OCI-M2 (cell line): ENCODE data around the gene MICU1.
A peak's percentile ranks its signal among the peaks of the same experiment; 100 is the strongest.
"Not testable (repeated sequence)": the region's sequence is repeated elsewhere in the genome, so short reads cannot be mapped to it uniquely, and the experiment has no call there.

ENCODE experiments used
- DNase-seq: peaks from one replicate; lab custom pipeline; 2025; ENCODE audit not compliant: unreplicated experiment; lab: John Stamatoyannopoulos, UW

MICU1 gene

DNA sequence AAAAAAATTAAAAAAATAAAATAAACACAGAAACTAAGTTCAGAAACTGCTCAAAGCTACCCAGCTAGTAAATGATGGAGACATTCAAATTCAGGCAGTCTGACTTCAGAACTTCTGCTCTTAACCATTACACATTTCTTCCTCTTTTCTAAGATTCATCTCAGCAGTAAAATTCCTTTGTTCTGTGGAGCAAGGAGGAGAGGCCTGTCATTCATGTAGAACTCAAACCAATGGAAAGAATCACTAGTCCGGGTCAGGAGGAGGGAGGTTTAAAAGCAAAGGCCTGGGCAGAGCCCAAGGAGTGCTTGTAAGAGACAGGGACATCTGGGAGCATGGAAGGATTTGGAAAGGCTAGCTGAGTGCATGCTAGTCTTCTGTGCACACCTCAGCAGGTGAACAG, 233.3 kb downstream of the MICU1 start:
- DNase-seq, result no peak

DNA sequence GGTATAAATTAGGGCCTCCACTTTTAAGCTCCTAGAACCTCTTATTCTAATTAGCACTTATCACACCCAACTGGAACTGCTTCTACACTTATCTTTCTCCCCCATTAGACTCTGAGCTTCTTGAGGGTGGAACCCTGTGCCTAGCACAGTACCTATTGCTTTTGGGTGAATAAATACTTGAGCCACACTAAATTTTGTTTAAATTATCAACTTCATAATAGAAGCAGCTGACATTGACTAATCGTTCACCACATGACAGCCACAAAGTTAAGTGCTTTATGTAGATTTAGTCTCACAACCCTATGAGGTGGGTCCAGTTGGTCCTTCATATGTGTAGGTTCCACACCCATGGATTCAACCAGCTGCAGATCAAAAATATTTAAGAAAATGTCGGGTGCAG, 235.1 kb downstream of the MICU1 start:
- no peak for DNase-seq

DNA sequence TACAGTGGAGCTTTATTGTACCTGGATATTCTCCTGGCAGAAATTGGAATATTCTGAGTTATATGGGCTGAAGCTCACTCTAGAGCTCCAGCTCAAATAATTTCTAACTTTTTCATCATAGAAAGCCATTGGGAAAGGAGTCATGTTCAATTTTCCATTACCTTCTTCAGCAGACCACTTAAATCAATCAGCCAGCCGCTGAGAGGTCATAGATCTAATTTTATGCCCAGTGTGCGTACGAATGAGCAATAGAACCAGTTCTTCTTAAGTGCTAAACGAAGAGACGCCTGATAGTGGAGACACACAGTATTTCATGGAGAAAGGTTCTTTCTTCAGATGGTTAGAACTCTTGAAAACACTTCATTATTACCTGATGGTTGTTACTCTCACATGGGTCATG, 236.2 kb downstream of the MICU1 start:
- DNase-seq, result no peak

DNA sequence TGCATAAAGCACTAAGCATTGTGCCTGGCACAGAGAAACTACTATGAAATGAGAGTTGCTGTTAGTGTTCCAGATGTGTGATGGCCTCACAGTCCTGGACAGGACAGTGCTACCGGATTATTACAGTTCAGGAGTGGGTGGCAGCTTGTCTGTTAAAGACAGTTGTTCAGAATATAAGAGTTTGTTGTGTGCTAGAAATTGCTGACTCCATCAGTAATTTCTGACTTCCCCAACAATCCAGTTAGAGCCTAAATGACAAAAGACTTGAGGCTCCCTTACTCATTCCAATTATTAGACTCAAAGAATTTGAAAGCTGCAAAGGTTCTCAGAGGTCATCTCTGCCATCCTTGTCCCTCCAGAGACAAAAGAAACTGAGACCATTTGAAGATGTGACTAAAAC, 236.9 kb downstream of the MICU1 start:
- DNase-seq, result no peak

DNA sequence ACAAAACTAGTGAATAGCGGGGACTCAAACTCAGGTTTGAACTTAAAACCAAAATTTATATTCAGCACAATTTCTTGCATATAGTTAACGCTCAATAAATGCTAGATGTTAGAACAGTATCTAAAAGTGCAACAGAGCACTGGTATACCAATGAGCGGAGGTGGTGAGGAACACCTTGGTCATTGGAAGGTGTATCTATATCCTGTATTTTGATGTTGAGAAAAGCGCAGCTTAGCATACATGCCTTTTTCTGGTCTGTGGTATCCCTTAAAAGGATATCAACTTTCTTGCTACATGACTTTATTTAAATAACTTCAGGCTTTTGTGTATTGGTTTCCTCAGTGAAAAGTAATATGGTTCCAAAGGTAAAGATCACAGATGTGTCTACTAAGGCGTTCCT, 237.8 kb downstream of the MICU1 start:
- DNase-seq, result no peak

DNA sequence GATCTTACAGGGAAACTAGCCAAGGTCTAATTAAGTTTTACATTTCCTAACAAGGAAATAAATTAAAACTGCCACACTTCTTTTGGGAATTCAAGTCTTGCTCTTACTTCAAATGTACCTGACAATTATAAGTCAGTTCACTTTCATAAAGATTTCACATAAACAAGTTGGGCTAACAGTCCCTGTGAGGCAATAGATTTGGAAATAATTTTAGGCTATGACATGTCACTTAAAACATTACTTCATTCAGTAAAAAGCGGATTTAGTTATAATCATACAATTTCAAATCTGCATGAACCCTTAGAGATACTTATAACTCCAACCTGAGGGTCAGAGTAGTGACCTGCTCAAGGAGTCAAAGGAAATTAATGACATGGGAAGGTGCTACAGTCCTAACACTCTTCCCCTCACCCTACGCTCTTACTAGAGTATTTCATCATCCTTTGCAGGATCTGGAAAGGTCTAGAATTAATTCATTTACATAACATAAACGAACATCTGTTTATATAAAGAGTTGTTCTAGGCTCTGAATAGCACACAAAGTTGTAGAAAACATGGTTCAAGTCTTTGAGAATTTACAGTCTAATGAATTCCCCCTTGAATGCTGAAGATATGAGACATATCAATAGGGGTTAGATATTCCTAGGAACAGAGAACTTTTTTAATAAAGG, 238.8 kb downstream of the MICU1 start:
- no peak for DNase-seq

DNA sequence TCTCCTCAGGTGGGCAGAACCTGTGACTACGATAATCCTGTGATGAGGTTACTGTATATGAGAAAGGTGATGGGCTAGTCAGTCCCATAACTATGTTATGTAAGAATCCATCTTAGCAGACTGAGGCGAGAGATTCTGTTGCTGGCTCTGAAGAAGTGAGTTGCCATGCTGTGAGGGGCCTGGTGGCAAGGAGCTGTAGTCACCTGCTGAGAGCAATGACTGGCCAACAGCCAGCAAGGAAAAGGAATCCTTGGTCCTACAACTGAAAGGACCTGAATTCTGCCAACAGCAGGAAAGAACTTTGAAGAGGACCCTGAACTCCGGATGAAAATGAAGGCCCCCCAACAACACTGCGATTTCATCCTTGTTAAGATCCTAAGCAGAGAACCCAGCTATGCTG, 240.2 kb downstream of the MICU1 start:
- no peak for DNase-seq

DNA sequence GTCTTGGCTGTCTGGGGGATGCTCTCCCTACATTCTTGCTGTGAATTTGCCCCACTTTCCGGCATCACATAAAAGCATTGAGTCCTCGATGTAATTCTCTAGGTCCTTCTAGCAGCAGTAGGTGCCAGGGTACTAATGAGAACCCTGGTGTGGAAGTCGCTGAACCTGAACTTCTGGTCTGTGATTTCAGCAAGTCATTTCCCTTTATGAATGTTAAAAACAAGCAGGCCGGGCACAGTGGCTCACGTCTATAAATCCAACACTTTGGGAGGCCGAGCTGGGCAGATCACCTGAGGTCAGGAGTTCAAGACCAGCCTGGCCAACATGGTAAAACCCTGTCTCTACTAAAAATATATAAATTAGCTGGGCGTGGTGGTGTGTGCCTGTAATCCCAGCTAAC, 240.9 kb downstream of the MICU1 start:
- not testable (repeated sequence) for DNase-seq

DNA sequence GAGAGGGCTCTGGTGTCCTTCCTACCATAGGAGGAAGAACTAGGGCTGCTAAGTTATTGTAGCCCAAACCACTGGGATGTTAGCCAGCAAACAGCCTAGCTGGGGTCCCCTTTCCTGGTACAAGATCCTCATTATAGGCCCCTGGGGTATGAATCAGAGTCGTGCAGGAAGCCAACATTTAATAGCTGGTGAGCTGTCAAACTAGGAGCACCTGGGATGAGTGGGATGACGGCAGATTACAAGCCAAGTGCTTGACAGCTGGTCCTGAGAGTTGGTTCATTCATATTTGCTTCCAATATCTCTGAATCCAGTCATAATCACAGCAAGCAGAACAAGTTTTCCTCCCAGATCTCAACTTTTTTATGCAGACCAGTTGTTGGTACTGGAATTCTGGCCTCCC, 246.1 kb downstream of the MICU1 start:
- DNase-seq, result no peak

DNA sequence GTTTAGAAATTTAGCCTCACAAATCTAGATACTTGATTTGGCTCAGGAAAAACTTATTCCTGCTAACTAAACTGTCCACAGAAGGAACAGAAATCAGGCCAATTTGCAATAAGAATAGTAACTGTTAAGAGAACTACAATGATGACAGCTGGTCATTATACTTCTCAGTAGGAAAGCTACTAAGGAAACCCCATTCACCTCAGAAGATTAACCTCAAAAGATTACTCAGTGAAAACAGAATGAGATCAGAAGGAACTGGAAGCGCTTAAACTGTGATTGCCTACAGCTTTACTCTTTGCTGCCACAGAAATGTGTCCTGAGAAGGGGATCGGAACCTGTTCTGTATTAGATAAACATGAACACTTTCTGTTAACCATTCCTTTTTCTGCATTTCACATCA, 246.8 kb downstream of the MICU1 start:
- DNase-seq, result no peak

DNA sequence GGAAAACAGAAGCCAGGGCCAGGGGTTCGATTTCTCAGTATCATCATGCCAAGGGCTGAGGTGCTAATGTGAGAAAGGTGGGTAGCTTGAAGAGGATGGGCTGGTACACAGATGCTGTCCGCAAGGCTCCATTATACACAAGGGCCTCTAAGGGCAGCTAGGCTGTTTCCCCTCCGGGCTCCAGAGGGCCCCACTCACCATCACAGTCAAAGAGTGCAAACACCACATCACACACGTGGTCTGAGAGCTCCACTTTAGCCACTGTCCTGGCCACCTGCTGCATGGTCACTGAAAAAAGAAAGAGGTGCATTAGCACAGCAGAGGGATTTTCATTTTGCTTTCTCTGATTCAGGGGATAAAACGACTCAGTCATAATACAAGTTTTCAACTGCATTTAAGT, 250.3 kb downstream of the MICU1 start:
- DNase-seq, result no peak

DNA sequence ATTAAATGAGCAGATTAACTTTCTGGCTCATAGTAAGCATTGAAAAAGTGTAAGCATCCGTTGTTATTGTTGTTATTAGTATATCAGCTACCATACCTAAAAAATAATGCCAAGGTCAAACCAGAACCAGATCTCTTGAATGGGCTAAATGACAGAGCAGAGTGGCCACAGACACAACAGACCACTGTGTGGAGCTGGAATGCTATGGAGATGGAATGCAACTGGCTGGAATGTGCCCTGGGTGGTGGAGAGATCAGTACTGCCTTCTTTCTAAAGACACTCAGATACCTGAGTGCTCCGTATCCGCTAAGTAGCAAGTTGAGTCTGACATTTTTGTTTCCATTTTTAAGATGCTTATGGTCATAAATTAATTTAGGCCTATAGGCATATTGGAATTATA, 250.7 kb downstream of the MICU1 start:
- DNase-seq, result no peak

DNA sequence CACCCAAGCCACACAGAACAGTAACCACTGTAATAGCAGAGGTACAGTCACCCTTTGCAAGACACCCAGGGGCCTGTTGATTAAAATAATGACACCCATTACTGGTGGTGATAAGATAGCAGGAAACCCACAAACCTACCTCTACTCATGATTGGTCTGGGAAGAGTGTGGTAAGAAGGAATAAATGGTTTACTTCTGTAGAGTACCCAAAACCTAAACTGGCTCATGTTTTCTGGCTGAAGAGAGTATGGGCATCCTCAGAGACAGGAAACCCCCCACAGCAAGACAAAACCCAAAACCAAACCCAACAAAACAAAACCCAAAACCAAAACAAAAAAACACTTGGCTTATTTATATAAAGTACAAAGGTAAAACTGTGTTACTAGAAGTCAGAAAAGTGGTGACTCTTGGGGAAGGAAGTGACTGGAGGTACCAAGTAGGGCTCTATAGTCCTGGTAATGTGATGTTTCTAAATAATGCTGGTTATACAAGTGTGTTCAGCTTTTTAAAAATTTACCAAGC, 255.6 kb downstream of the MICU1 start:
- no peak for DNase-seq

DNA sequence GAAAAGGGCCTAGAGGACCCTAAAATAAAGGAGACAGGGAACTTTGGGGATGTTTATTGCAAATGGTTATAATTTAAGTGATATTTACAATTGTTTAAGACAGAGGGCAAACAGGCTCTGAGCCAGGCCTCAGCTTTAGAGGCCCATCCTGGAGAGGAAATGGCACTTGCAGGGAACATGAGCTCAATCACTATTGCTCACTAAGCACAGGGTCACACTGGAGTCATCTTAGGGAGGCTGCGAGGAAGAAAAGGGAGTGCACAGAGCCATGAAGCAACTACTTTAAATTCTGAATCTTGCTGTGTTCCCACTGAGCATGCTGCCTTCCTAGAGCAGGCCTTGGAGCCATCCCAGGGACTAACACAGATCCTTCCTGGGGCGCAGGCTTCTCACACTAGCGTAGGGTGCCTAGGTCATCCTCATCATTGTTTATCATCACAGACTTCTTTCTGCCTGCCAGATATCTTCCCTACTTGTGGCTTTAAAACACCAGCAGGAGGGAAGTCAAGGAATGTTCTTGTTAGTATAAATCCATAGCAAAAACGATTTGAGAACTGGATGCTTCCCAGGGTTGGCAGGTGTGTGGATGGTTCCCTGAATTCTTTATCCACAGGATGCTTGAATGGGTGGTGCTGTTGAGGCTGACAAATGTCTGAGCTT, 258.4 kb downstream of the MICU1 start:
- DNase-seq, result no peak

DNA sequence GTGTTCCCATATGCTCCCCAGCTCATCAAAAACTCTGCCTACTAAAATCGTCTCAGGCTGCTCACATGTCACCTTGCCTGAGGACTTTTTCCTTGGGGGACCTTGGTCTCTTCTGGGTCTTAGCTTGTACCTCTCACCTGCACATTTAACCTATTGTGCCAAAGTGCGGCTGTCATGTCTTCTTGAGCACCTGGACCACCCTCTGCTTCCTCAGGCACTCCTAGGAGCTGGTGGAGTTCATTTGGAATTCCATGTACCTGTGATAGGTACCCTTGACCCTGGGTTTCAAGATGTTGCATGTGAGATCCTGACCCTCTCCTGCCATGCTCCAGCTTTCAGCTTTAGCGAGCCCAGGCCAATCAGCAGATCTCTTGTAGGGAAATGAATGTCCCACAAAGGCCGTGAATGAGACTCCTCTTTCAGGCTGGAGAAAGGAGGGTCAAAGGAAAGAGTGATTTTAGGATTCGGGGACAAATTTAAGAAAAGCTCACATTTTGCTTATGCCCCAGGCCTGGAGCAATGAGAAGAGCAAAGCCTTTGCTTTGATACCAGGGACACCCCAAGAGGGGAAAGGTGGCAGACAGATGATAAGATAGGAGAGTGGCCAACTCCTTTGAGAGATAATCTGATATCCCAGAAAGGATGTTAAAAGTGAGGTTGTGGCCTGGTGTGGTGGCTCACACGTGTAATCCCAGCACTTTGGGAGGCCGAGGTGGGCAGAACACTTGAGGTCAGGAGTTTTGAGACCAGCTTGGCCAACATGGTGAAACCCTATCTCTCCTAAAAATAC, 260.6 kb downstream of the MICU1 start:
- DNase-seq, result no peak

DNA sequence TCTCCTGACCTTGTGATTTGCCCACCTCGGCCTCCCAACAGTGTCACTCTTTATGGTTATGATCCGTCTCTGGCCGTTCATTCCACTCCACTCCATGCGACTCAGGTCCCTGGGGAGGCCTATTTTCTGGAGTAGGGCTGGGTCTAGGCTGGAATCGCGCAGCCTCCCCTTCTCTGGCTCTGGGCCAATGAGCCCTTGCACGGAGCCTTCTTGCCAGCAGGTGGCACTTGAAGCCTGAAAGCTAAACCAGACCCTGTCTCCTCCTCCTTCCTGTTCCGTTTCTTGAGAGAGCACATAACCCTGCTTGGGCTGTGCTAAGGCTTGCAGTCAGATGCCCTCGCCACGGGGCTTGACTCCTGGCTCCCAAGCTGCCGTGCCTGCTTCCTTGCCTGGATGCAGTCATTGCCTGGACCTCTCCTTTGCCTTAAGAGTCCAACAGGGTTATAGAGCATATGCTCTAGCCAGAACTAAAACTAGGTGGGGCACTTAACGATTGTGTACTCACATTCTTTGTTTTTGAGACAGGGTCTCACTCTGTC, 261.6 kb downstream of the MICU1 start:
- DNase-seq, result peak; percentile 33

DNA sequence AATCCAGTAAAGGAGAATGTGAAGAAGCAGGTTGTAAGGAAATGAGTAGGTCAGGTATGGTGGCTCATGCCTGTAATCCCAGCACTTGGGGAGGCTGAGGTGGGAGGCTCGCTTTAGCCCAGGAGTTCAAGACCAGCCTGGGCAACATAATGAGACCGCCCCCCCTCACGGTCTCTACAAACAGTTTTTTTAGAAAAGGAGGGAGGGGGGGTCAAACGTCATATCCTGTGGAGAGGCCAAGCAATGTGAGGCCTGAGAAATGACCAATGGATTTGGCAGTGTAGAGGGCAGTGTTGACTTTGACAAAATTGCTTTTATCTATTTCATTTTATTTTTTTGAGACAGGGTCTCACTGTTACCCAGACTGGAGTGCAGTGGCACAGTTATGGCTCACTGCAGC, 268.9 kb downstream of the MICU1 start:
- DNase-seq, result no peak

DNA sequence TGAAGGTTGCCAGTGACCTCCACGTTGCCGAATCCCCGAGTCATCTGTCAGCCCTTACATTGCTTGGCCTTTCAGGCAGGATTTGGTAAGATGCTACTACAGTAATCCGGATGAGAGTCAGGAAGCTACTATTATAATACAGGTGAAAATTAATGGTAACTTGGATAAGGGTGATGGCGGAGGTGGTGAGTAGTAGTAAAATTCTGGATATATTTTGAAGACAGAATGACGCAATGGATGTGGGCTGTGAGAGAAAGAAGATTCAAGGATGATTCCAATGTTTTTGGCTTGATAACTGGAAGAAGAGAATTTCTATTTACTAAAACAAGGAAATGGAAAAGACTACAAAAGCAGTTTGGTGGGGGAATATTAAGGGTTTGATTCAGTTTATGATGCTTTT, 269.8 kb downstream of the MICU1 start:
- DNase-seq, result no peak

DNA sequence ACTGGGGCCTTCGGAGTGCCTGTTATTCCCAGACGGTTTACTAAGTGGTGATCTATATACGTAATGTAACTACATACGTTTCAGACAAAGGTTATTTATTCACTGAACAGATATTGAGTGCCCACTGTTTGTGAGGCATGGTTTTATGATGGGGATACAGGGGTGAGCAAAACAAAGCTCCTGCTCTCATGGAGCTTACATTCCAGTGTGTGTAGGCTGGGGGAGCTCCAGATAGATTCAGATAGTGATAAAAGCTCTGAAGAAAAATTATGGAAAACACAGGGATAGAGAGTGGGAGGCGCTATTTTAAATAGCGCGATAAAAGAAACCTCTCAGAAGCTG, 270.7 kb downstream of the MICU1 start:
- no peak for DNase-seq

DNA sequence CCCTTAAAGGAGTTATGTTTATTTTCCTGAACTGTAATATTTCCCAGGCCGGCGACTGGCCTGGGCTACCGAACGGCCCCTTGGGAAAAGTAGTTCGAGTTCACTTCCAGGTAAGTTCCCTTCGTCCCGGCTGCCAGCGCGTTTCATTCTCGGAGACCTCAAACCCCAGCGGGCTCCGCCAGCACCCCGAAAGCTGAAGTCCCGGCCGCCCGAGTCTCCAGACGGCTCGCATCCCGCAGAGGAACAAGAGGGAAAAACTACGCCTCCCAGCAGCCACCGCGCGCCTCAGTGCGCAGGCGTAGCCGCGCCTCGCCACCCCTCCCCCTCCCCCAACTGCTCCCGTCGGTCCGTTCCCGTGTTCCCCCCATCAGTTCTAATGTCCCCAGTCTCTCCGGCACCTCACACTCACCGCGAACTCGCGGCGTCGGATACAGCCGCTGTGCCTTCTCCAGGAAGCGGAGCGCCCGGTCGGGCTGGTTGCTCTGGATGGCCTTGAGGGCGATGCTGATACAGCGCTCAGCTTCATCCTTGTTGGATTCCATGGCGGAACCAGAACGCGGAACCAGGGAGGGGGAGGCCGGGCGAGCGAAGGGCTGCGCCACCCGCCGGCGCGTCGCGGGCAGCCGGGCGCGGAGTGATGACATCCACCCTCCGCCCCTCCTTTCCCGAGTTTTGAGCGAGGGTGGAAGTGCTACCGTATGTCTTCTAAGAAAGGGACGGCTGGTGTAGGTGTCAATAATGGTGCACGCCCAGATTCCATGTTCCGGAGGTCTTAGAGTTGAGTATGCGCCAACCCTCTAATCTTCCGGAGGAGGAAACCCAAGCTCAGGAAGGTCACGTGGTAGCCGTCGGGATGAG, 271.3 kb downstream of the MICU1 start, which contains the start of gene DNAJB12:
Gene DNAJB12, minus strand, starts transcription at position 564 of the 858 bp plus-strand sequence. Its CDS starts 22 bp downstream, at position 542.
- peak; percentile 59 for DNase-seq

DNA sequence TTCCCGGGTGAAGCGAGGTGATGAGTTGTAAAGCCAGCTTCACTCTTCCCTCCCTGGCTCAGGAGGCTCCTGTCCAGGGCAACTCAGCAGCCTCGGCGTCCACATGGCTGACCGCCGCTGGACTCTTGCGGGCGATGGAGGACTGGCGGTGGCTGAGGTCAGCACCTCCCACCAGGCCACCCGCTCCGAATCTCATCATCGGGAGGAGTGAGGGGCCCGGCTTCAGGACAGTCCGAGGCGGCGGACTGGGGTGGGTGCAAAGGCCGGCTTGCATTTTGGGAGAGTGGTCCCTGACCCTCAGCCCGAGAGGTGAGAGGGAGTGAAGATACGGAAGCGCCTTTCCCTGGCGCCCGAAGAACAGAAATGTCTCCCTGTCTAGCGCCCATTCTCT, 271.9 kb downstream of the MICU1 start:
- no peak for DNase-seq
